H9 (cell line): ENCODE results near the gene PLEKHA7. TPM values are rescaled to one million over a fixed set of nuclear protein-coding genes. Genes with fewer than 3 reads are reported as not detected.

Experiments used
- DNase-seq: peaks from one replicate; pipeline ENCODE4 v3.0.0-alpha.2; 2017
- H2AFZ ChIP-seq: one replicate; pipeline ENCODE4 v1.6.1; 2013; ENCODE audit warnings: mild to moderate bottlenecking, low read length, control low read depth, moderate library complexity
- H2AK5ac ChIP-seq: 2 replicates; pipeline ENCODE4 v1.6.1; 2013; ENCODE audit warnings: low read length, control low read depth, mixed read lengths; ENCODE audit not compliant: insufficient read length
- H2BK120ac ChIP-seq: one replicate; pipeline ENCODE4 v1.6.1; 2013; ENCODE audit warnings: low read depth, mild to moderate bottlenecking, low read length, control low read depth, inconsistent platforms; ENCODE audit not compliant: poor library complexity, severe bottlenecking
- H2BK12ac ChIP-seq: 2 replicates; pipeline ENCODE4 v1.6.1; 2013; ENCODE audit warnings: low read length, control low read depth, mixed read lengths, low read depth; ENCODE audit not compliant: insufficient read length
- H2BK15ac ChIP-seq: 2 replicates; pipeline ENCODE4 v1.6.1; 2013; ENCODE audit warnings: low read depth, low read length, control low read depth
- H2BK20ac ChIP-seq: one replicate; pipeline ENCODE4 v1.6.1; 2013; ENCODE audit warnings: low read depth, mild to moderate bottlenecking, low read length, control low read depth, inconsistent platforms; ENCODE audit not compliant: poor library complexity, severe bottlenecking
- H2BK5ac ChIP-seq: 2 replicates; pipeline ENCODE4 v1.6.1; 2013; ENCODE audit warnings: low read length, control low read depth, mixed read lengths; ENCODE audit not compliant: insufficient read length
- H3K14ac ChIP-seq: 2 replicates; pipeline ENCODE4 v1.6.1; 2013; ENCODE audit warnings: low read length, control low read depth; ENCODE audit not compliant: insufficient read depth
- H3K18ac ChIP-seq: 2 replicates; pipeline ENCODE4 v1.6.1; 2013; ENCODE audit warnings: low read depth, mild to moderate bottlenecking, mixed read lengths, low read length, control low read depth; ENCODE audit not compliant: insufficient read length
- H3K23ac ChIP-seq: 2 replicates; pipeline ENCODE4 v1.6.1; 2013; ENCODE audit warnings: low read length, control low read depth, mixed read lengths, low read depth; ENCODE audit not compliant: insufficient read length
- H3K23me2 ChIP-seq: 2 replicates; pipeline ENCODE4 v1.6.1; 2013; ENCODE audit warnings: low read depth, mild to moderate bottlenecking, mixed read lengths, low read length, control low read depth; ENCODE audit not compliant: insufficient read length, poor library complexity, severe bottlenecking
- H3K27ac ChIP-seq: 2 replicates; pipeline ENCODE4 v1.5.1; 2013; ENCODE audit warnings: low read length, control low read depth, mixed read lengths, low read depth; ENCODE audit not compliant: insufficient read length
- H3K27me3 ChIP-seq: 2 replicates; pipeline ENCODE4 v1.6.1; 2013; ENCODE audit warnings: low read length, control low read depth, inconsistent platforms; ENCODE audit not compliant: insufficient read depth
- H3K4ac ChIP-seq: 2 replicates; pipeline ENCODE4 v1.6.1; 2013; ENCODE audit warnings: low read depth, mild to moderate bottlenecking, control low read depth, inconsistent platforms, low read length, moderate library complexity
- H3K4me1 ChIP-seq: 2 replicates; pipeline ENCODE4 v1.6.1; 2013; ENCODE audit warnings: low read length, control low read depth, inconsistent platforms; ENCODE audit not compliant: insufficient read depth
- H3K4me2 ChIP-seq: 2 replicates; pipeline ENCODE4 v1.6.1; 2013; ENCODE audit warnings: low read length, control low read depth, mixed read lengths; ENCODE audit not compliant: insufficient read length, insufficient read depth
- H3K56ac ChIP-seq: 2 replicates; pipeline ENCODE4 v1.6.1; 2013; ENCODE audit warnings: low read depth, mild to moderate bottlenecking, mixed read lengths, low read length, control low read depth; ENCODE audit not compliant: insufficient read length
- H3K79me1 ChIP-seq: 2 replicates; pipeline ENCODE4 v1.6.1; 2013; ENCODE audit warnings: low read depth, mild to moderate bottlenecking, moderate library complexity, low read length, control low read depth, inconsistent platforms; ENCODE audit not compliant: insufficient read depth, poor library complexity, severe bottlenecking
- H3K79me2 ChIP-seq: 2 replicates; pipeline ENCODE4 v1.6.1; 2013; ENCODE audit warnings: low read length, control low read depth, inconsistent platforms; ENCODE audit not compliant: insufficient read depth
- H3K9ac ChIP-seq: 2 replicates; pipeline ENCODE4 v1.6.1; 2013; ENCODE audit warnings: low read length, control low read depth, mixed read lengths; ENCODE audit not compliant: insufficient read length; ENCODE audit errors: extremely low read depth
- H3K9me3 ChIP-seq: one replicate; pipeline ENCODE4 v1.6.1; 2013; ENCODE audit warnings: low read depth, low read length, inconsistent platforms; ENCODE audit not compliant: control insufficient read depth
- H3T11ph ChIP-seq: one replicate; pipeline ENCODE4 v1.6.1; 2013; ENCODE audit warnings: mild to moderate bottlenecking, low read length, control low read depth, inconsistent platforms
- H4K20me1 ChIP-seq: one replicate; pipeline ENCODE4 v1.6.1; 2013; ENCODE audit not compliant: control insufficient read depth, insufficient read length, insufficient read depth
- H4K5ac ChIP-seq: 2 replicates; pipeline ENCODE4 v1.6.1; 2013; ENCODE audit warnings: low read depth, mild to moderate bottlenecking, mixed read lengths, low read length, control low read depth; ENCODE audit not compliant: insufficient read length
- H4K8ac ChIP-seq: replicated peaks from 2 replicates; pipeline ENCODE4 v1.6.1; 2013; ENCODE audit warnings: low read length, control low read depth, mixed read lengths, low read depth; ENCODE audit not compliant: insufficient read length
- H4K91ac ChIP-seq: 2 replicates; pipeline ENCODE4 v1.6.1; 2013; ENCODE audit warnings: low read depth, mild to moderate bottlenecking, moderate library complexity, mixed read lengths, low read length, control low read depth; ENCODE audit not compliant: insufficient read length
- H3K27ac Mint-ChIP-seq, 3 experiments: 2 replicates in 2 of 3; 3 replicates in 1 of 3; pipeline ENCODE4 v1.8.0; 2020 to 2021; ENCODE audit warnings: mixed read lengths in 3 of 3, mild to moderate bottlenecking in 1 of 3, moderate library complexity in 1 of 3
- H3K27me3 Mint-ChIP-seq: 2 replicates; pipeline ENCODE4 v1.8.0; 2021; ENCODE audit warnings: low read depth, mild to moderate bottlenecking, moderate library complexity, mixed read lengths
- H3K36me3 Mint-ChIP-seq, 3 experiments: 2 replicates in 2 of 3; 3 replicates in 1 of 3; pipeline ENCODE4 v1.8.0; 2020 to 2021; ENCODE audit warnings: low read depth in 3 of 3, mixed read lengths in 3 of 3; ENCODE audit not compliant: insufficient read depth in 1 of 3
- H3K4me1 Mint-ChIP-seq, 2 experiments: 2 replicates each; pipeline ENCODE4 v1.8.0; 2020; ENCODE audit warnings: mixed read lengths in 2 of 2
- H3K4me3 Mint-ChIP-seq, 2 experiments: 2 replicates in 1 of 2; 3 replicates in 1 of 2; pipeline ENCODE4 v1.8.0; 2020 to 2021; ENCODE audit warnings: mild to moderate bottlenecking in 2 of 2, mixed read lengths in 2 of 2, moderate library complexity in 1 of 2
- H3K9me3 Mint-ChIP-seq, 2 experiments: 2 replicates in 1 of 2; 3 replicates in 1 of 2; pipeline ENCODE4 v1.8.0; 2020; ENCODE audit warnings: mild to moderate bottlenecking in 2 of 2, mixed read lengths in 2 of 2, moderate library complexity in 1 of 2
- CTCF ChIP-seq: fragments of 200-600 bp; sonication (generic); conservative IDR thresholded peaks from 3 replicates; pipeline ENCODE4 v1.8.0; 2021; ENCODE audit warnings: antibody characterized with exemption, mild to moderate bottlenecking
- WGBS: extraction: QIAGEN DNeasy Blood & Tissue Kit; methylation state at CpG from one replicate; pipeline ENCODE4 v1.1.7; 2013; ENCODE audit warnings: missing lambda C conversion rate, low lambda C conversion rate, mixed read lengths; ENCODE audit not compliant: insufficient read length; ENCODE audit errors: extremely low coverage; 5-methylcytosine and 5-hydroxymethylcytosine counted together
- total RNA-seq: library from RNA; stranded (reverse); gene quantifications from 2 replicates; pipeline ENCODE4 v1.2.1, GENCODE V29; 2021

Gene PLEKHA7
- total RNA-seq, 1 experiment from 2014 or later = 21.0 TPM

GRCh38 chr11:16789063-16789420 lies 225.2 kb downstream of the PLEKHA7 start:
- Histone ChIP-seq H2BK20ac (no peak overlapping the region), H3K79me2 (no peaks in the 10 kb centered on the region), H3K79me1 (no peaks in the 10 kb centered on the region), H4K91ac (no peak overlapping the region), H4K5ac (no peak overlapping the region), H3T11ph (no peak overlapping the region), H3K14ac (no peak overlapping the region), H2AFZ (no peak overlapping the region), H3K9ac (no peak overlapping the region), H4K20me1 (no peaks in the 10 kb centered on the region), H3K4me2 (no peak overlapping the region), H2AK5ac (no peak overlapping the region), H2BK12ac (no peak overlapping the region), H3K9me3 (no peaks in the 10 kb centered on the region), H3K23ac (no peak overlapping the region), H3K18ac (no peak overlapping the region), H3K4ac (no peak overlapping the region), H3K27ac (no peak overlapping the region), H3K23me2 (no peaks in the 10 kb centered on the region), H3K27me3 (no peaks in the 10 kb centered on the region), H4K8ac (no peak overlapping the region), H2BK15ac (no peak overlapping the region), H3K4me1 (no peaks in the 10 kb centered on the region), H2BK120ac (no peak overlapping the region), H3K56ac (no peak overlapping the region), H2BK5ac (no peak overlapping the region)
- H3K36me3 Mint-ChIP-seq = peaks cover 0 to 10% (median 3%) of the 10 kb centered on the region in 3 experiments; a peak in 6 of 7 replicates
- no peak for DNase-seq
- H3K27me3 Mint-ChIP-seq = no peaks in the 10 kb centered on the region
- H3K27ac Mint-ChIP-seq = peak overlapping the region in 1 of 3 experiments; percentile 81; a peak in 1 of 7 replicates
- no peak for TF ChIP-seq CTCF
- H3K4me1 Mint-ChIP-seq = peaks cover 12 to 15% of the 10 kb centered on the region in 2 experiments
- no CpG with 5 or more reads among the region's 13 CpGs for WGBS
- no peak overlapping the region for H3K4me3 Mint-ChIP-seq
- H3K9me3 Mint-ChIP-seq = no peaks in the 10 kb centered on the region
